CD4-positive, CD25-positive, alpha-beta regulatory T cell (primary cell): Measurements from ENCODE around the gene ZNF8. TPM values are rescaled to one million over a fixed set of nuclear protein-coding genes. Genes with fewer than 3 reads are reported as not detected.
"Not testable (repeated sequence)": the region's sequence is repeated elsewhere in the genome, so short reads cannot be mapped to it uniquely, and the experiment has no call there.

Experiments
- ATAC-seq, 2 donors: fragments of 150-1000 bp; cut with Tn5 transposase; one replicate each; pipeline ENCODE4 v1.10.0; 2021; ENCODE audit warnings: low read depth in 2 of 2, moderate number of reproducible peaks in 2 of 2, moderate library complexity in 1 of 2
- DNase-seq, 3 donors: peaks; one replicate each; pipeline versions ENCODE4 v3.0.0 to v3.0.0-alpha.2; 2012 to 2022; ENCODE audit warnings: mixed read lengths in 1 of 3
- H3K27ac ChIP-seq: one replicate; pipeline ENCODE4 v1.7.0; 2013; ENCODE audit warnings: mild to moderate bottlenecking, low read length; ENCODE audit not compliant: insufficient read depth, poor library complexity, severe bottlenecking
- H3K27me3 ChIP-seq: one replicate; pipeline ENCODE4 v1.7.0; 2013; ENCODE audit warnings: low read length; ENCODE audit not compliant: control insufficient read depth, insufficient read depth
- H3K36me3 ChIP-seq: one replicate; pipeline ENCODE4 v1.7.0; 2013; ENCODE audit warnings: mild to moderate bottlenecking, low read length, moderate library complexity; ENCODE audit not compliant: control insufficient read depth, insufficient read depth
- H3K4me1 ChIP-seq: 2 replicates; pipeline ENCODE4 v1.7.0; 2013; ENCODE audit warnings: mild to moderate bottlenecking, low read length; ENCODE audit not compliant: insufficient read depth, control insufficient read depth, poor library complexity, severe bottlenecking
- H3K4me3 ChIP-seq: one replicate; pipeline ENCODE4 v1.7.0; 2013; ENCODE audit warnings: low read depth, mild to moderate bottlenecking, low read length, moderate library complexity
- H3K9me3 ChIP-seq, 2 experiments: 1 replicate in 1 of 2; 2 replicates in 1 of 2; pipeline ENCODE4 v1.7.0; 2013; ENCODE audit warnings: low read length in 2 of 2, mild to moderate bottlenecking in 1 of 2, moderate library complexity in 1 of 2; ENCODE audit not compliant: control insufficient read depth in 2 of 2
- H3K27ac Mint-ChIP-seq, 3 donors: one replicate each; pipeline ENCODE4 v1.8.0; 2020 to 2022; ENCODE audit warnings: mild to moderate bottlenecking in 3 of 3, mixed read lengths in 3 of 3, moderate library complexity in 2 of 3
- H3K27me3 Mint-ChIP-seq: one replicate; pipeline ENCODE4 v1.8.0; 2022; ENCODE audit warnings: mild to moderate bottlenecking, mixed read lengths
- H3K36me3 Mint-ChIP-seq: one replicate; pipeline ENCODE4 v1.8.0; 2020; ENCODE audit warnings: mixed read lengths
- H3K4me1 Mint-ChIP-seq, 4 donors: one replicate each; pipeline ENCODE4 v1.8.0; 2020 to 2022; ENCODE audit warnings: mixed read lengths in 4 of 4, mild to moderate bottlenecking in 1 of 4
- H3K4me3 Mint-ChIP-seq, 4 donors: one replicate each; pipeline ENCODE4 v1.8.0; 2020 to 2022; ENCODE audit warnings: mild to moderate bottlenecking in 4 of 4, mixed read lengths in 4 of 4, moderate library complexity in 3 of 4
- H3K9me3 Mint-ChIP-seq, 7 donors: one replicate each; pipeline ENCODE4 v1.8.0; 2020 to 2022; ENCODE audit warnings: mixed read lengths in 7 of 7, mild to moderate bottlenecking in 3 of 7, moderate library complexity in 2 of 7
- polyA plus RNA-seq, 4 donors: library from polyadenylated mRNA; unstranded; fragments of 300-500 nt; fragmentation: Illumina TruSeq; gene quantifications; one replicate each; pipeline ENCODE4 v1.2.3, GENCODE V29; 2021
- total RNA-seq: library from RNA; stranded (reverse); gene quantifications from one replicate; pipeline ENCODE4 v1.2.3, GENCODE V29; 2022

Gene ZNF8
- total and polyA plus RNA-seq, 5 donors from 2014 or later, result 0.33 to 6.7 (median 0.71) TPM

GRCh38 chr19:58310685-58311084 is 31.9 kb downstream of the ZNF8 start:
- not testable (repeated sequence) for H3K27me3 Mint-ChIP-seq, H3K4me3 Mint-ChIP-seq
- peaks cover 67% of the 10 kb centered on the region for H3K36me3 Mint-ChIP-seq

DNA sequence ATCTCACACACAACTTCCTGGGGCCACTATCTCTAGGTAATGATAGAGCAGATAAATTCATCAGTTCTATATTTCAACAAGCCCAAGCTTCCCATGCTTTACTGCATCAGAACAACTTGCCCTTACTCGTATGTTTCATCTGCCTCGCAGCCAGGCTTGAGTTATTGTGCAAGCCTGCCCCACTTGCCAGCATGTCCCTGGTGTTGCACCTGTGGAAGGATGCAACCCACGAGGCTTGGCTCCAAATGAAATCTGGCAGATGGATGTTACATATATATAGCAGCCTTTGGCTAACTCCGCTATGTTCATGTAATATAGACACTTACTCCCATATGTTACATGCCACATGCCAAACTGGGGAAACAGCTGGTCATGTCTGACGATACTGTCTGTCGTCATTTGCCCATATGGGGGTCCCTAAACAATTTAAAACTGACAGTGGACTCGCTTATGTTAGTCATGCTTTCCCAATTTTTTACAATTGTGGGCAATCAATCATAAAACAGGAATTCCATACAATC is 32.6 kb downstream of the ZNF8 start:
- peak overlapping the region in 1 of 3 donors; percentile 80 for H3K27ac Mint-ChIP-seq
- Histone ChIP-seq H3K9me3 (peaks cover 0 to 2% of the 10 kb centered on the region in 2 experiments), H3K4me3 (no peak overlapping the region), H3K27ac (no peak overlapping the region), H3K36me3 (peaks cover 73% of the 10 kb centered on the region), H3K4me1 (peaks cover 3% of the 10 kb centered on the region), H3K27me3 (no peaks in the 10 kb centered on the region)
- H3K27me3 Mint-ChIP-seq, result no peaks in the 10 kb centered on the region
- H3K4me1 Mint-ChIP-seq, result peaks cover 16 to 43% (median 23%) of the 10 kb centered on the region in 4 donors
- H3K36me3 Mint-ChIP-seq, result peaks cover 67% of the 10 kb centered on the region
- ATAC-seq (no peak), DNase-seq (no peak)
- H3K4me3 Mint-ChIP-seq, result no peak overlapping the region
- H3K9me3 Mint-ChIP-seq, result peaks cover 0 to 4% (median 0%) of the 10 kb centered on the region in 7 donors

More at GRCh38 chr19:58310685-58311084, 31.9 kb downstream of the ZNF8 start:
- peaks cover 18 to 50% (median 29%) of the 10 kb centered on the region in 4 donors for H3K4me1 Mint-ChIP-seq
- not testable (repeated sequence) for H3K9me3 ChIP-seq, H3K27ac ChIP-seq, H3K4me3 ChIP-seq, H3K9me3 Mint-ChIP-seq, H3K27me3 ChIP-seq, ATAC-seq, H3K4me1 ChIP-seq, DNase-seq
- H3K36me3 ChIP-seq, result peaks cover 72% of the 10 kb centered on the region
- H3K27ac Mint-ChIP-seq, result peak overlapping the region in 1 of 3 donors; percentile 69

DNA sequence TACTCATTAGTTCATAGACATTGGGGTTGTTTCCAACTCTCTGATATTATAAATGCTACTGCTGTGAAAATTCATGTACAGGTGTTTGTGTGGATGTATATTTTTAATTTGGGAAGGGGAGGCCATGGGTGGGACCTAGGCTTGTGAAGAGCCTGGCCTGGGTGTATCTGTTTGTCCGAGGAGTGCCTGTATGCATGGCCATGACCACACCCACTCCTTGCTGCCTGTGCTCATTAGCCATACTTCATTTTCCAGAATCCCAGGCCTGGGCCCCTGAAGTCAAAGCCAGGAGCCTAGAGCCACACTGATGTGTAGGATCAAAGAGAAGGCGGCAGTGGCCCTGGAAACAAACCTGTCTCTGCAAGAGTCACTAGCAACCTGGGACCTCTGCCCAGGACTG is 36.8 kb downstream of the ZNF8 start:
- ATAC-seq (no peak), DNase-seq (no peak)
- H3K4me3 ChIP-seq, result no peak overlapping the region
- no peaks in the 10 kb centered on the region for H3K4me1 ChIP-seq
- no peaks in the 10 kb centered on the region for H3K27me3 Mint-ChIP-seq
- H3K9me3 Mint-ChIP-seq, result peaks cover 0 to 2% (median 0%) of the 10 kb centered on the region in 7 donors
- peaks cover 0 to 9% (median 3%) of the 10 kb centered on the region in 4 donors for H3K4me1 Mint-ChIP-seq
- peaks cover 49% of the 10 kb centered on the region for H3K36me3 ChIP-seq
- H3K36me3 Mint-ChIP-seq, result peaks cover 40% of the 10 kb centered on the region
- H3K27ac ChIP-seq, result no peak overlapping the region
- peaks cover 0 to 2% of the 10 kb centered on the region in 2 experiments for H3K9me3 ChIP-seq
- H3K27me3 ChIP-seq, result no peaks in the 10 kb centered on the region
- H3K4me3 Mint-ChIP-seq, result no peak overlapping the region
- H3K27ac Mint-ChIP-seq, result peak overlapping the region in 1 of 3 donors; percentile 43

DNA sequence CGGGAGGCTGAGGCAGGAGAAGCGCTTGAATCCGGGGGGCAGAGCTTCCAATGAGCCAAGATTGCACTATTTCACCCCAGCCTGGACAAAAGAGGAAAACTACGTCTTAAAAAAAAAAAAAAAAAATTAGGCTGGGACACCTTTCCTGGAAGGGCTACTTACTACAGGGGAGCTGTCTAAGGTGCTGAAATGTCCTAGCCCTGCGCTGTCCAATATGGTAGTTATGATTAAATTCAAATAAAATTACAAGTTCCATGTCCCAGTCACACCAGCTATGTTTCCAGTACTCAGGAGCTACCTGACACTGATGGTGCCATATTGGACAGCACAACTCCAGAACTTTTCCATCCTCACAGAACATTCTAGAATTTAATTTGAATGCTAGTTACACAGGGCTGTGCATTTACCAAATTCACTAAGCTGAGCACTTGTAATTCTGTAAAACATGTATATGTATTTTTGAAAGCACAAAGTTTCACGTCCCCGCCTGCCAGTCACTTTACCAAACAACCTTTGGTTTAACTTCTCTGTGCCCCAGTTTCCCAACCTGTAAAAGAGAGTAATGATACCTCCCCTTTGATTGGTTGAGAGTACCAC is 38.8 kb downstream of the ZNF8 start:
- Mint-ChIP-seq H3K4me1 (peaks cover 0 to 9% (median 0%) of the 10 kb centered on the region in 4 donors), H3K27ac (no peak overlapping the region), H3K4me3 (no peak overlapping the region), H3K36me3 (peaks cover 25% of the 10 kb centered on the region), H3K27me3 (no peaks in the 10 kb centered on the region), H3K9me3 (peaks cover 0 to 2% (median 0%) of the 10 kb centered on the region in 7 donors)
- H3K36me3 ChIP-seq, result peaks cover 33% of the 10 kb centered on the region
- no peak overlapping the region for H3K4me3 ChIP-seq
- peak in 2 of 3 donors; percentile 10 to 34 for DNase-seq
- H3K27me3 ChIP-seq, result no peaks in the 10 kb centered on the region
- no peak for ATAC-seq
- H3K27ac ChIP-seq, result no peak overlapping the region
- peaks cover 0 to 2% of the 10 kb centered on the region in 2 experiments for H3K9me3 ChIP-seq
- H3K4me1 ChIP-seq, result no peaks in the 10 kb centered on the region

GRCh38 chr19:58318297-58318696 is 39.5 kb downstream of the ZNF8 start:
- Mint-ChIP-seq H3K27ac (no peak overlapping the region), H3K4me3 (no peak overlapping the region), H3K27me3 (no peaks in the 10 kb centered on the region), H3K9me3 (peaks cover 0 to 2% (median 0%) of the 10 kb centered on the region in 7 donors), H3K36me3 (peaks cover 18% of the 10 kb centered on the region), H3K4me1 (peaks cover 0 to 5% (median under 1%) of the 10 kb centered on the region in 4 donors)
- no peak for ATAC-seq
- H3K36me3 ChIP-seq, result peaks cover 26% of the 10 kb centered on the region
- H3K27ac ChIP-seq, result no peak overlapping the region
- peaks cover 0 to 2% of the 10 kb centered on the region in 2 experiments for H3K9me3 ChIP-seq
- no peak for DNase-seq
- no peaks in the 10 kb centered on the region for H3K4me1 ChIP-seq
- H3K27me3 ChIP-seq, result no peaks in the 10 kb centered on the region
- no peak overlapping the region for H3K4me3 ChIP-seq

DNA sequence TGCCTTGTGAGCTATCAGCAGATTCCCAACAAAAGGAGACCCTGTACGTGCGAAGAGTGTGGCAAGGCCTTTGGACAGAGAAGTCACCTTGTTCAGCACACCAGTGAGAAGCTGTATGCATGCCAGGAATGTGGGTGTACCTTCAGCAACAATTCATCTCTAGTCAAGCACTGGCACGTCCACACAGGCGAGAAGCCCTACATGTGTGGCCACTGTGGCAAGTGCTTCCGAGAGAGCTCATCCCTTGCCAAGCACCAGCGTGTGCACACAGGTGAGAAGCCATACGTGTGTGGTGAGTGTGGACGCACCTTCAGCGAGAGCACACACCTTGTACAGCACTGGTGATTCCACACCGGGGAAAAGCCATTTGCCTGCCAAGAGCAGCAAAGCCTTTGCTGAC is 40.5 kb downstream of the ZNF8 start:
- H3K4me3 ChIP-seq, result no peak overlapping the region
- H3K27ac Mint-ChIP-seq, result peak overlapping the region in 1 of 3 donors; percentile 56
- H3K36me3 Mint-ChIP-seq, result peaks cover 15% of the 10 kb centered on the region
- H3K27me3 Mint-ChIP-seq, result no peaks in the 10 kb centered on the region
- H3K4me1 Mint-ChIP-seq, result peaks cover 0 to 5% (median 2%) of the 10 kb centered on the region in 4 donors
- ATAC-seq, result no peak
- no peaks in the 10 kb centered on the region for H3K9me3 ChIP-seq
- no peaks in the 10 kb centered on the region for H3K4me1 ChIP-seq
- peaks cover 17% of the 10 kb centered on the region for H3K36me3 ChIP-seq
- H3K27me3 ChIP-seq, result no peaks in the 10 kb centered on the region
- peaks cover 0 to 1% (median 0%) of the 10 kb centered on the region in 7 donors for H3K9me3 Mint-ChIP-seq
- DNase-seq, result no peak
- no peak overlapping the region for H3K27ac ChIP-seq
- no peak overlapping the region for H3K4me3 Mint-ChIP-seq

GRCh38 chr19:58325311-58326022 is 46.7 kb downstream of the ZNF8 start:
- H3K9me3 Mint-ChIP-seq, result no peaks in the 10 kb centered on the region
- H3K4me3 Mint-ChIP-seq, result no peak overlapping the region
- ATAC-seq (no peak), DNase-seq (no peak)
- H3K27me3 ChIP-seq, result no peaks in the 10 kb centered on the region
- H3K36me3 Mint-ChIP-seq, result peaks cover 4% of the 10 kb centered on the region
- peaks cover 0 to 7% (median 2%) of the 10 kb centered on the region in 4 donors for H3K4me1 Mint-ChIP-seq
- no peak overlapping the region for H3K27ac ChIP-seq
- peaks cover 22% of the 10 kb centered on the region for H3K4me1 ChIP-seq
- H3K4me3 ChIP-seq, result peak overlapping the region; percentile 26
- no peaks in the 10 kb centered on the region for H3K27me3 Mint-ChIP-seq
- H3K36me3 ChIP-seq, result no peaks in the 10 kb centered on the region
- no peaks in the 10 kb centered on the region for H3K9me3 ChIP-seq
- no peak overlapping the region for H3K27ac Mint-ChIP-seq
